Islet of Langerhans (tissue), 1 donor: ENCODE measurements around the gene S100A14.
"Not testable (repeated sequence)": the region's sequence is repeated elsewhere in the genome, so short reads cannot be mapped to it uniquely, and the experiment has no call there.

Source experiments
- FAIRE-seq: peaks from one replicate; lab custom pipeline; 2011; peaks lifted over from hg19 to GRCh38; lab: Jason Lieb, UNC

Gene S100A14

DNA sequence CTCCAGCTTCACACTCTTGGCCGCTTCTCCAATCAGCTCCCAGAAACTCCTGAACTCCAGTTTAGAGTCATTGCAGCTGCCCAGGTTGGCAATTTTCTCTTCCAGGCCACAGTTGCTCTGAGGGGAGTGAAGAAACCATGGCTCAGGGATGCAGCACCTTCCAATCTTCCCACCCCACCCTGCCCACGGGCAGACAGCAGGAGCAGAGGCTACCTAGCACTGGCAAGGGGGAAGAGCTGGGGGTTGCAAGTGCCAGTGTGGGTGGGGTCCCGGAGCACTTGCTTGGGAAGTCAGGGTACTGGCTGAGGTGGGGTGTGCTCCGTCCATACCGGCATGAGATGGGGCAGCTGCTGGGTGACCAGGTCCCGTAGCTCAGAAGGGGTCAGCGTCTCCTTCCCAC is 1.2 kb downstream of the S100A14 start:
- no peak for FAIRE-seq

DNA sequence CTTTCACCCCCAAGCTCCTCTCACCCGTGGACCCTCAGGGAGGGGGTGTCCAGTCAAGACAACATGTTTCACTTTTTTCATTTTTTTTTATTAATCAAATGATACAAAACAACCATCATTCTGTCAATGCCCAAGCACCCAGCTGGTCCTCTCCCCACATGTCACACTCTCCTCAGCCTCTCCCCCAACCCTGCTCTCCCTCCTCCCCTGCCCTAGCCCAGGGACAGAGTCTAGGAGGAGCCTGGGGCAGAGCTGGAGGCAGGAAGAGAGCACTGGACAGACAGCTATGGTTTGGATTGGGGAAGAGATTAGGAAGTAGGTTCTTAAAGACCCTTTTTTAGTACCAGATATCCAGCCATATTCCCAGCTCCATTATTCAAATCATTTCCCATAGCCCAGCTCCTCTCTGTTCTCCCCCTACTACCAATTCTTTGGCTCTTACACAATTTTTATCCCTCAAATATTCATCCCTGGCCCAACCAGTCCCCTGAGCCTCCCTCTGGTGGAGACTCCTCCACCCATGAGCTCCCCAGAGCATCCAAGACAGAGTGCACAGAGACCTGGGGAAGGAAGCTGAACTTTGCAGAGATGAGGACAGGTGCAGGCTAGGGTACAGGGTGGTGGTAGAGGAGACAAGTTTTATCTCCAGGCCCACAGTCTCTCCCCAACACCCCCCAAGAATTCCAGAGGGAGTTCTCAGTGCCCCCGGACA is 1.8 kb downstream of the S100A14 start:
- no peak for FAIRE-seq

DNA sequence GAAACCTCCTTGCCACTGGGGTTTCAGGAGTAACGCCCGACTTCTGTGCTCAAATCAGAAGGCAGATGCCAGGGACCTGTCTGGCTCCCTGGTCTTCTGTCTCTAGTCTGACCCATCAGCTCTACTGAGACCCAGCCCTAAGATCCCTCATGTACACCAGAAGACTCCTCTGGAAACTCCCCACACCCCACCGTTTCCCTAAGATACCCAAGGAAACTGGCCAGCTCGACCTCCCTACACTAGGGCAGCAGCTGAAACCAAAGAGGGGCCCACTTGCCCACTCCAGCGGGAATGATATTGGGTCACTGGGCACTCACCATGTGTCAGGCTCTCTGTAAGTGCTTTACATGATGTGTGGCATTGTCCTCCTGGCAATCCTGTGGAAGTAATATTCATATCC is 2.7 kb downstream of the S100A14 start:
- FAIRE-seq: no peak

DNA sequence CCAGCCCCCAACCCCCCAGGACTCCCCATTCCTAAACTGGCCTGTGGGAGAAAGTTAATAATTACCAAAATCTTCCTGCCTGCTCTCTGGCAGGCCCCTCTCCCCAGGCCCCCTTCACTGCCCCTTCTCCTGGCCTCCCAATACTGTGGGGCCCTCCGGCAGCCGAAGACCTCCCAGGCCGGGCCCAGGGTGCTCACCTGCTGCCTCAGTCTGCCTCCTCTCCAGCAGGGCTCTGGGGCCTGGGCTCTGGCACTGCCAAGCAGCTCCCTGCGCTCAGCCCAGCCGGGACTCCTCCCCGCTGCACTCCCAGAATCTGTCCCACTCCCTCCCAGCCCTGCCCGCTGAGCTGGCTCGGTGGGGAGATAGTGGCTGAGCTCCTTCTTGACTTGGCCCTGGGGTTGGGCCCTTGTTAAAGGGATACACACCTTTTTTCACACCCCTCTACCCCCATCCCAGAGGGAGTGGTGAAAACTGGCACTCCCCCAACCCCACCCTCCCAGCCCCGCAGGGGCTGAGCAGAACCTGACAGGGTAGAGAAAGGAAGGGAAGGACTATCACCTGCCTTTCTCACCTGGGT is 3.3 kb downstream of the S100A14 start, which contains the start of gene S100A16:
Gene S100A16 (minus strand): TSS at position 383 of the 577 bp plus-strand sequence. CDS start 4,986 bp downstream, outside the sequence.
- FAIRE-seq: no peak

DNA sequence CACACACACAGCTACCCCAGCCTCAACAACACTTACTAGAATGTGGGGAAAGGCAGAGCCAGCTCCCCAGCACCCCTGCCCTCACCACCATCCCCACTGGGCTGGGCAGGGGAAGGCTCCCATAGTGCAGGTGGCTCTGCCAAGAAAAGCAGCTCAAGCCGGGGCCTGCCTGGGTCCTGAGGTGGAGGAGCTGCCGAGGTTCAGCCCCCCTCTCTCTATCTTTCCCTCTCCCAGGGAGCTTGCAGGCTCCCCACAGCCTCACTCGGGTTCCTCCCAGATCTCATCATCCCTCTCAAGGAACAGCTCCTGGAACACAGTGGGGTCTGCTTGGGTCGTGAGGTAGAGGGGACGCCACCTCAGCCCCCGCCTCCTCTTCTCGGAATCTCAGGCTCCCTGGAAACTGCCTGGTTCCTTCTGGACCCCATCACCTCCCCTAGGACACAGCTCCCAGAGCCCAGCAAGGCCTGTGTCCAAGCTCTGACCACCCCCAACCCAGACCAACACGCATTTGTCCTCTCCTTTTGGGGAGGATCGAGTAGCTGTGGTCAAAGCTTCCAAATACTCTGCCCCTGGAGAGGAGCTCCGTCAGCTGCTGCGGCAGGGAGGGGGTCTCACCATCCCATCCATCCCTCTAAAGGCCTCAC is 3.9 kb downstream of the S100A14 start:
- no peak for FAIRE-seq

DNA sequence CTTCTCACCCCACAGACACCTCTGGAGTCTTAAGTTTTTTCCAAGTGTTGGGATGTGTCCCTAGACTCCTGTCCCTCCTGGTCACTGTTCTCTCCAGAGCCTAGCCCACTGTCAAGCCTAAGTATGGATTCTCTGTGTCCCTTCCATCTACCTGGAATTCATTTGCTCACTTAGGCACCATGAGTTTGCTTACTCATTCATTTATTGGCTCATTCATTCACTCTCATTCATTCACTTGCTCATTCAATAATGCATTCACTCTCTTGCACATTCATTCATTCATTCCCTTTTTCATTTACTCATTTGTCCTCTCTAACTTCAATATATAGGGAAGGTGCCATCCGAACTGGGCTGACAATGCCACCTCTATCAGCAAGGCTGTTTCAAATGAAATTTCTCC is 4.8 kb downstream of the S100A14 start:
- no peak for FAIRE-seq

DNA sequence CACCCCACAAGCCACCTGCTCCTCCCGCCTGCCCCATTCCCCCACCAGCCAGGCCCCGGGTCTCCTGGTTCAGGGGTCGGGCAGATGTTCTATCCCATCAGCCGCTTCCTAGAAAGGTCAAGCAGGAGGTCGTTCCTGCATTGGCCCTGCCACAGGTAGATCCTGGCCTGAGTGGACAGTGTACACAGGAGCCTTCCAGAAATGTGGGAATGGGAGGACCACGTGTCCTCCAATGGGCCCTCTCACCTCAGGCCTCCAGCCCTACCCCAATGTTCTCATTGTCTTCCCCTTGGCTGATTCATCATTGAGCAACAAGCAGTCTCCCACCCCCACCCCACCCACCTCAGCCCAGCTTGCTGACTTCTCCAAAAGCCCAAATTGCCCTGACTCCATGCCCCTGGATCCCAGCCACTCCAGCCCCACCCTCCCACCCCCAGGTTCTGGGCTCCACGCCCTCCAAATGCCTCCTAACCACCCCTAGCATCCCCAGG is 5.3 kb downstream of the S100A14 start:
- FAIRE-seq: no peak

DNA sequence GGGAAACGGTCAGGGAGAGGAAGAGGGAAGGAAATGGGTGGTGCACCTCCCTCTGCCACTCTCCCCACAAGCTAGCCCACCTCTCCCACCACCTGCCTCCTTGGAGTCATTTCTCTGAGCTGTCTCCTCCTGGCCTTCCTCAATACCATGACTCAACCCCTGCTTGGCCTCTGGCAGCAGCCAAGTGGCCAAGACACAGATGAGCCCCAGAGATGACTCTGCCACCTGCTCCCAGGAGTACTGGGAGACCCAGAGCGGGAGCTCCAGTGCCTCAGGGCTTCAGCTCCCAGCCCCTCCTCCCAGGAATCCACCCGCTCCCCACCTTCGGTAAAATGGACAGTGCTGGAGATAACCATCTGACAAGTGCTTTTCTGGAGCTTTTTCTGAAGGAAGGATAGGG is 5.8 kb downstream of the S100A14 start:
- no peak for FAIRE-seq

DNA sequence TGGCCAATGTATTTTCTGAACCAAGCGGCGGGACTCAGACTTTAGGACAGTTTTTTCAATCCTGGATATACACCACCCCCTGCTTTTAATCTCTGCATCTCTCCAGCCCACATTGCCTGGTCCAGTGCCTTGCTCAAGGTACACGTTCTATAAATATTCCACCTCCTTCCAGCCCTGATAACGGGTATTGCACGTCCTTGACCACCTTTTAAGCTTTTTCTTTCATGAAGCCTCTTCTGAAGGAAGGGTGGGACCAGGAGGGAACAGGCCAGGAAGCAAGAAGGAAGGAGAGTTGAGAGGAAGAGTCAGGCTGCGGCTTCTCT is 6.6 kb downstream of the S100A14 start:
- FAIRE-seq: no peak

DNA sequence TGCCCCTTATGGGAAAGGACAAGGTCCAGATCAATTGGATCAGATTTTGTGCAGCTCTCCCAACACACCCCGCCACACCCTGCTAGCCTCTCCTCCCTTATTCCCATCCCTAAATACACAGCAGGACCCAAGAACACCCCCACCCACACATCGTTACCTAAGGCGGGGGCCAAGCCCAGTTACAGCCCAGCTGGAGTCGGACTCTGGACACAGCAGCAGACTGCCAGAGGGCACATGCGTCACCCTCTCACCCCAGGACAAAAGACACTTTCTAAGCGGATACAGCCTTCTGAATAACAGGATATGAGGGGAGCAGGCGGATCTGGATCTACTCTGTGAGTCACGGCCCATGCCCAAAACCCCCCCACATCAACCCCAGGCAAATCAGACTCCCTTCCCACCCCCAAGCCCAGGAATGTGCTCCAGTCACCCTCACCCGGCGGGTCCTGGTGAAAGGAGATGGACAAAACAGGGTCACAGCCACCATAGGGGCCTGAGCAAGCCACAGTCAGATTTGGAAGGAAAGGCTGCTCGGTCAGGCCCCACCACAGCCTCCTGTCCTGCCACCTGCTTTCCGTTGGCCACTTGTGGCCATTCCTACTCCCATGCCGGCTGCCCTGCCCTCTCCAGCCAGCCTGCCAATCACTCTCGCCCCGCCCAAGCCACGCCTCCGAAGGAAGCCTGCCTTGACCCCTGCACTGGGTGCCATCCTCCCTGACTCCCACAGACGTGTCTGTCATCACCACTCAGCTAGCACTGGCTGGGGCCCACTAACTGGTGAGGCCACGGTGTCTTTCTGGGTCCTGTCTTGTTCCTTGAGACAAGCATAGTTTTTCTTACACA is 7.2 kb downstream of the S100A14 start:
- no peak for FAIRE-seq

DNA sequence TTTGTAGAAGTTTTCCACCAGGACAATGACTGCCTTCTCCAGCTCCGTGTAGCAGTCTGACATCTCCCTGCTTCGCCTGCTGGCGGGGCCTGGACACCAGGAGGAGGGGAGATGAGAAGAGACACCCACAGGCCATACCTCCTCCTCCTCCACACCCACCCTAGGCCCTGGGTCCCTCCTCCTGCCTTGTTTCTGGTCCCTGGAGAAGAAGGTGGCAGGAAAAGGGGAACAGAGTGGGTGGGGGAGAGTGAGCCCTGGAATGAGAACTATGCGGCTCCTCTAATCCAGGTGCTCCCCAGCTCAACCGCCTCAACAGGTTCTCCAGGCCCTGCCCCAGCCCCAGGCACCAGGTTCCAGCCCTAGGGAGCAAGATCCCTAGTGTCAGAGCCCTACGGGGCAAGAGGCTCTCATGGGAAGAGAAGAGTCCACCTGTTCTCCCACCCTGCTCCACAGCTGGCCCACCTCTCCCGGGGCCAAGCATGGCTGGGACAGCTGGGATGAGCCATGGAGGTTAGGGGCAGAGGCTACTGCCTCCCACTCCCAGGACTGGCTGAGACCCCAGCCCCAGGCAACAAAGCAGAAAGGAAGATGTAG is 7.9 kb downstream of the S100A14 start:
- FAIRE-seq: no peak

DNA sequence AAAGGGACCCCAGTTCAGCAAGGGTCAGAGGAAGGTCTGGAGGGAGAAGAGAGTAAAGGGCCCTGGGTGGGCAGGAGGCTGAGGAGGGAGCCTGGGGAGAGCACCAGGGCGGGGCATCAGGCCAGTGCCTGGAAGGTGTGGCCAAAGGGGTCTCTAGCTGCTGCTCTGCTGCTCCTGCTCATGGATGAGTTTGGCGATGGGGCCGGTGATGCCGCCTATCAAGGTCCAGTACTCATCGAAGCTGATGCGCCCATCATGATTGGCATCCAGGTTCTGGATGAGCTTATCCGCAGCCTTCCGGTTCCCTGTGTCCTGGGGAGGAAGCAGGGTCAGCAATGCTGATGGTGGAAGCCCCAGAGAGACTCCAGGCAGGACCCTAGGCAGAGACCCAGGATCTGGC is 8.7 kb downstream of the S100A14 start:
- FAIRE-seq: no peak

DNA sequence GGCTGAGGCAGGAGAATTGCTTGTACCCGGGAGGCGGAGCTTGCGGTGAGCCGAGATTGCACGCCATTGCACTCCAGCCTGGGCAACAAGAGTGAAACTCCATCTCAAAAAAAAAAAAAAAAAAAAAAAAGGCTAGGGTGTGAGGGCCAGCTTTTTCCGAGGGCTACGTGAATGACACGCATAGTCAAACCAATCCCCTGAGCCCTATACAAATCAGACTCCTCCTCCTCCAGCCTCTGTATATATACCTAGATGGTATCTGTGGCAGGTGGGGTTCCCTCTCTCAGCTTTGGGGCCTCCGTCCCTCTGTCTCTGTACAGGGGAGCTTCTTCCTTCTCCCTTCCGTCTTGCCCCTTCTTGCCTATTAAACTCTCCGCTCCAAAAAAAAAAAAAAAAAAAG is 9.9 kb downstream of the S100A14 start:
- no peak for FAIRE-seq

DNA sequence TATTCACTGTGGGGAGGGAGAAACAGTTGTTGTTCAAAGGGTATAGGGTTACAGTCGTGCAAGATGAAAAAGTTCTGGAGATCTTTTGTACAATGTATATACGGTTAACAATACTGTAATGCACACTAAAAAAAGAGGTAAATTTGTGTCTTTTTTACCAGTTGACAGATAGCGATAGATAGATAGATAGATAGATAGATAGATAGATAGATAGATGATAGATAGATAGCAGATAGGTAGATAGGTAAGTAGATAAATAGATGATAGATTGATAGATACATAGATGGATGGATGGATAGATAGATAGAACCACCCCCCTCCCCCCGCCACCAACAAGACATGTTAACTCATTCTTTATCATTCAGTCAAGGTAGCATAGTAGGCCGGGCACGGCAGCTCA is 13.4 kb downstream of the S100A14 start:
- FAIRE-seq: no peak

DNA sequence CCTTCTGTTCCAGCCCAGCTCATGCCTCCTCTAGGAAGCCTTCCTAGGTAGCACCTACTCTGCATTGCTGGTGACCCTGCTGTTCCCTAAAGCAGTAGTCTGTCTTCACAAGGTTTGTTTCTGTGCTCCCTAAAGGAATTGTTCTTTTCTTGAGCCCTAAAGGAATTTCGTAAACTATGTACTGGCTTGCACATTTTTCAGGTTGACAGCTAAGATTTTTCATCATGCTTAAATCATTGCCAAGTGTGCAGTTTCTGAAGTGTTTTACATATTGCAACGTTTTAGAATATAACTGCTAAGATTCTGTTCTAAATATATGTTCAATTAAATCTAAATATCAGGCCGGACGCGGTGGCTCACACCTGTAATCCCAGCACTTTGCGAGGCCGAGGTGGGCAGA is 16.3 kb downstream of the S100A14 start:
- no peak for FAIRE-seq

DNA sequence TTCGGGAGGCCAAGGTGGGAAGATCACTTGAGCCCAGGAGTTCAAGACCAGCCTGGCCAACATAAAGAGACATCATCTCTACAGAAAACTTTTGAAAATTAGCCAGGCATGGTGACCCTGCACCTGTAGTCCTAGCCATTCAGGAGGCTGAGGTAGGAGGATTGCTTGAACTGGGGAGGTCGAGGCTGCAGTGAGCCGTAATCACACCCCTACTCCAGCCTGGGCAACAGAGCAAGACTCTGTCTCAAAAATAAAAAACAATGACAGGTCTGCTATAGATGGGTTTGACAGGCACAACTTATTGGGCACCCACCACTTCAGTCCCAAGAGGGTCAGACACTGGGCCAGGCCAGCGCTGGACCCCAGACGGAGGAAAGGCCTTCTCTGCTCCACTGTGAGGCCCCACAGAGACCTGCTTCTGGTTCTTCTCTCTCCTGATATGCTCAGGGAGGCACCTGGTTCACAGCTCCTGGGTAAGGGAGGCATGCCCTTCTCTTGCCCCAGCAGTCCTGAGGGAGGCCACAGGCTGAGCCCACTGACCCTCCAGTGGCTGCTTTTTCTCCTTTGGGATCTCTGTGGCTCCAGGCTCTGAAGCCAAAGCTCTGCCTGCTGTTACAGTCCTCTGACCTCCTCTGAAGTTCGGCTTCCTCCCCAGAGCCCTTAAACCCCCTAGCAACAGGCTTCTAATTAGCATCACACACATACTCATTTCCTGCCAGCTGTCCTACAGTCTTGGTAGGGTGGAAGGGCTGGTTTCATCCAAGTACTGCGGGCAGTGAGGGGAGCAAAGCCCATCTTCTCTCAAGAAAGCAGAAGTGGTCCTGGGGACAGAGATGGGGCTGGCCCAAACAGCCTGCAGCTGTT is 17.6 kb downstream of the S100A14 start:
- no peak for FAIRE-seq

DNA sequence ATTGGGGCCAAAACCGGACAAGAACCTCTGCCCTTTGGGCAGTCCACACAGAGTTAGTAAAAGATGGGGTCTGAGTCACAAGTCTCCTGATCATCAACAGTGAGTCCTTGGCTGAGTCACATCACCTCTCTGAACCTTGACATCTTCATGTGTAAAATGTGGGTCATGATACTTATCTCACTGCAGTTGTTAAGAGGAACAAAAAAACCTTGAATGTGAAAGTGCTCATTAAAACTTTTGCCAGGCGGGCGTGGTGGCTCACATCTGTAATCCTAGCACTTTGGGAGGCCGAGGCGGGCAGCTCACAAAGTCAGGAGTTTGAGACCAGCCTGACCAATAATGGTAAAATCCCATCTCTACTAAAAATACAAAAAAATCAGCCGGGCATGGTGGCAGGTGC is 18.9 kb downstream of the S100A14 start:
- FAIRE-seq: no peak

DNA sequence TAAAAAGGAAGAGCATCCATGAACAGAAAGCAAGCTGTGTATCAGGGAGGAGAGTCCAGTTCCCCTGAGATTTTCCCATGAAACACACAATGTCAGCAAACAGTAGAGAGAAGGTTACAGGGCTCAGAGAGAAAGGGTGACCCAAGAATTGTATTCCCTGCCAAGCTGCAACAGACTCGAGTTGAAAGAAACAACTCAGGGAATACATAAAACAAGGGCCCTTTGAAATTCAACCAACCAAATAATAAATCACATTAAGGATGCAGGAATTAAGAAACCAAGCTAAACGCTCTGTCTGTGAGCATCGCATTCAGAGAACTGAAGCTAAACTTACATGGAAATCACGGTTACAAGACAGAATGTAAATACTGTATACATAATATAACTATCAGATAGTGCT is 23.4 kb downstream of the S100A14 start:
- FAIRE-seq: no peak

DNA sequence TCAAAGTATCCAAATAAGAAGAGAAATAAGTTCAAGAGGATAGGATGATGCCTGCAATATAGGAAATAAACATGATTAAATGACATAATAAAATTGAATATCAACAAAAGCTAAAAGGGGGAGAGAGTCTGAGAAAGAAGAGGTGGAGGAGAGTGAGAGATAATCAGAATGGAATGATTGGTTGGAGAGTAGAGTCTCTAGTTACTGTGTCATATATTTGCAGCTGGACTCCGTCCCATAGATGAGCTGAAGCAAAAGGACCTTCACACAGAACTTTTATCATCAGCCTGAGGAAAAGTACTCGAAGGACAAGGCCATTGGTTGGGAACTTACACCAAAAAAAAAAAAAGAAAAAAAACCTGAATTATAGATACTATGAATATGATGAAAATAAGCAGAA is 27.6 kb downstream of the S100A14 start:
- FAIRE-seq: no peak

DNA sequence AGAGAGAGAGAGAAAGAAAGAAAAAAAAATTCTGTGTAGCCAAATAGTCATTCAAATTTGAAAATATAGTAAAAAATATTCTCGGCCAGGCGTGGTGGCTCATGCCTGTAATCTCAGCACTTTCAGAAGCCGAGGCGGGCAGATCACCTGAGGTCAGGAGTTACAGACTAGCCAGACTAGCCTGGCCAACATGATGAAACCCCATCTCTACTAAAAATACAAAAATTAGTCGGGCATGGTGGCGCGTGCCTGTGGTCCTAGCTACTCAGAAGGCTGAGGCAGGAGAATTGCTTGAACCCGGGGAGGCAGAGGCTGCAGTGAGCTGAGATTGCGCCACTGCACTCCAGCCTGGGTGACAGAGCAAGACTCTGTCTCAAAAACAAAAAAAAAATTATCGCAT is 28.1 kb downstream of the S100A14 start:
- FAIRE-seq: not testable (repeated sequence)

DNA sequence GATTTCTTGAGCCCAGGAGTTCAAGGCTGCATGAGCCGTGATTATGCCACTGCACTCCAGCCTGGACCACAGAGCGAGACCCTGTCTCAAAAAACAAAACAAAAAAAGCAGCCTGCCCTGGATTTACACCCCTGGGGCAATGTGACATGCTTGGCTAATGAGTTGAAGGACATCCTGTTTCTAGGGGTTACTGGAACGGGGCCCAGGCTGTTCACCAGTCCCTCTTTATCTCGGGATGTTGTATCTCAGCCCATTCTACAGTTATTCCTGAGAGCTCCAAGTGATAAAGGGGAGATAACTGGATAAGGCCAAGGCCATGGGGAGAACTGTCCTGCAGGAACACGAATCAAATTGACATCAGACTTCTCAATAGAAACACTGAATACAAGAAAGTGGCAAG is 28.8 kb downstream of the S100A14 start:
- no peak for FAIRE-seq

DNA sequence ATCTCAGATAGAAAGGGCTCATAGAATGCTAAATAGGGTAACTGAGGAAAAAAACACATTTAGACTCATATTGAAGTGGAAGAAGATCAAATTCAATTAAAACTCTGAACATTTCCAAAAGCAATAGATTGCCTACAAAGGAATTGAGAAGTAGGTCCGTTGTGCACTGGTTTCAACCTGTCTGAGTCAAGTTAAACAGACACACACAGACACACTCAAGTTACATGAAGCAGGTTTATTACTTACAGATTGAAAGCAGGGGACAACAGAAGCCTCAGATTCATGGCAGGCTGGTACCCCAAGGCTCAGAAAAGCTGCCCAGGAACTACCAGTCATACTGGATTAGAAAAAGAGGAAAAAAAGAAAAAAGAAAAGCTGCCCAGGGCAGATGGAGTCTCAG is 29.8 kb downstream of the S100A14 start:
- no peak for FAIRE-seq
